ENCODE measurements around the gene RICTOR. TPM values are rescaled to one million over a fixed set of nuclear protein-coding genes. Genes with fewer than 3 reads are reported as not detected.

The RICTOR gene
- total RNA-seq, 1 experiment from 2014 or later: 28.1 TPM

DNA sequence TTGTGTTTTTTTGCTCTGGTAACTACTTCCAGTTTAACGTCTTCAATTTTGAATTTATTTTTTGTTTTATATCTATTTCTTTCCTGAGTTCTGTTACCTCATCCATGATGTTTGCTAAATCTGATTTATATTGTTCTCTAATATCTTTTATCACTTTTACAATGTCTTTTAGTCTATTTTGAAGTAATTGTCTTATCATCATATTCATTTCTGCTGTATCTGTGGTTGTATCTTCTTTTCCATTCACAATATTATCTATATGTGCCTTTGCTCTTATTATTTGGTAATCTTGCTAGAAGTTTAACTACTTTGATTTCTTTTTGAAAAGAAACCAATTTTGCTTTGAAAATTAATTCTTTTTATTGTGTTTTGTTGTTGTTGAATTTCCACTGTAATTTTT lies 184.8 kb downstream of the RICTOR start:
- ChIA-PET CTCF (no interaction called here), POLR2A (ENCODE audit: unreplicated experiment) (no interaction called here)
- Histone ChIP-seq H3K9ac (ENCODE audit: low read length) (no peak overlapping the region), H2AFZ (ENCODE audit: low read length) (no peak overlapping the region), H3K4me2 (ENCODE audit: low read length) (no peak overlapping the region), H3K9me3 (ENCODE audit: low read length) (no peaks in the 10 kb centered on the region), H4K20me1 (ENCODE audit: low read length) (no peaks in the 10 kb centered on the region), H3K4me3 (ENCODE audit: low read length) (no peak overlapping the region), H3K27ac (ENCODE audit: low read length) (no peak overlapping the region), H3K27me3 (ENCODE audit: low read length) (no peaks in the 10 kb centered on the region), H3K9me2 (replicated peaks; ENCODE audit: low read length) (no peaks in the 10 kb centered on the region), H3K36me3 (ENCODE audit: low read depth, low read length) (peaks cover 21% of the 10 kb centered on the region; the same call in 1 of the 2 replicates), H3K4me1 (ENCODE audit: insufficient read depth, low read length) (no peaks in the 10 kb centered on the region), H3F3A (ENCODE audit: low read length, unreplicated experiment) (no peaks in the 10 kb centered on the region), H3K79me2 (ENCODE audit: low read length) (no peaks in the 10 kb centered on the region)
- intact Hi-C loops (cut with micrococcal nuclease): no loop called here
- TF ChIP-seq EZH2 (IDR thresholded peaks at IDR 0.05; ENCODE audit: low read length, unreplicated experiment) (no peak), EZH2phosphoT487 (IDR thresholded peaks at IDR 0.05; ENCODE audit: borderline replicate concordance, low read length) (no peak)
- TF ChIP-seq, protein P1, sequence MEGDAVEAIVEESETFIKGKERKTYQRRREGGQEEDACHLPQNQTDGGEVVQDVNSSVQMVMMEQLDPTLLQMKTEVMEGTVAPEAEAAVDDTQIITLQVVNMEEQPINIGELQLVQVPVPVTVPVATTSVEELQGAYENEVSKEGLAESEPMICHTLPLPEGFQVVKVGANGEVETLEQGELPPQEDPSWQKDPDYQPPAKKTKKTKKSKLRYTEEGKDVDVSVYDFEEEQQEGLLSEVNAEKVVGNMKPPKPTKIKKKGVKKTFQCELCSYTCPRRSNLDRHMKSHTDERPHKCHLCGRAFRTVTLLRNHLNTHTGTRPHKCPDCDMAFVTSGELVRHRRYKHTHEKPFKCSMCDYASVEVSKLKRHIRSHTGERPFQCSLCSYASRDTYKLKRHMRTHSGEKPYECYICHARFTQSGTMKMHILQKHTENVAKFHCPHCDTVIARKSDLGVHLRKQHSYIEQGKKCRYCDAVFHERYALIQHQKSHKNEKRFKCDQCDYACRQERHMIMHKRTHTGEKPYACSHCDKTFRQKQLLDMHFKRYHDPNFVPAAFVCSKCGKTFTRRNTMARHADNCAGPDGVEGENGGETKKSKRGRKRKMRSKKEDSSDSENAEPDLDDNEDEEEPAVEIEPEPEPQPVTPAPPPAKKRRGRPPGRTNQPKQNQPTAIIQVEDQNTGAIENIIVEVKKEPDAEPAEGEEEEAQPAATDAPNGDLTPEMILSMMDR (conservative IDR thresholded peaks at IDR 0.05; ENCODE audit: low read depth, low read length): no peak
- DNase-seq (no peak), ATAC-seq (no peak)
- no TSS peak for BruUV-seq (replicated peaks)

DNA sequence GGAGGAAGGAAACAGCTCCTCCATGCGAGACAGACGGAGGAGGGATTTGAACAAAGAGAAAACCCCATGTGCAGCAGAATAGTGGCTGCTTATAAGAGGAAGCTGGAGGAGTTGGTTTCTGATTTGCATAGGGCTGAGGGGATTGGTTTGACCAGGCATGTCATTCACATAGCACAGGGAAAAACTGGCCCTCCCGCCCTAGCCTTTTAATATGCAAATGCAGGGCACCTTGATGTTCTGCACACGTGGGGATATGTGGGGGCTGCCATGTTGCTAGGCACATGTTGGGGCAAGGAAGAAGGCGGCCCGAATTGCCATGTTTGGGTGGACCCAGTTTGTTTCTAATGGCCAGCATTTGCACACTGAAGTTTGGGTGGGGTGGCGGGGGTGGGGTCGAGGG lies 186.2 kb downstream of the RICTOR start:
- ChIA-PET CTCF (no interaction called here), POLR2A (ENCODE audit: unreplicated experiment) (no interaction called here)
- Histone ChIP-seq H3K27me3 (ENCODE audit: low read length) (no peaks in the 10 kb centered on the region), H4K20me1 (ENCODE audit: low read length) (no peaks in the 10 kb centered on the region), H3K4me2 (ENCODE audit: low read length) (no peak overlapping the region), H3K4me1 (ENCODE audit: insufficient read depth, low read length) (no peaks in the 10 kb centered on the region), H3K4me3 (ENCODE audit: low read length) (no peak overlapping the region), H3K9me2 (replicated peaks; ENCODE audit: low read length) (no peaks in the 10 kb centered on the region), H3K27ac (ENCODE audit: low read length) (no peak overlapping the region), H3K36me3 (ENCODE audit: low read depth, low read length) (peaks cover 30% of the 10 kb centered on the region; the same call in 1 of the 2 replicates), H3F3A (ENCODE audit: low read length, unreplicated experiment) (no peaks in the 10 kb centered on the region), H3K9me3 (ENCODE audit: low read length) (no peaks in the 10 kb centered on the region), H2AFZ (ENCODE audit: low read length) (no peak overlapping the region), H3K79me2 (ENCODE audit: low read length) (no peaks in the 10 kb centered on the region), H3K9ac (ENCODE audit: low read length) (no peak overlapping the region)
- ATAC-seq: no peak
- no peak for DNase-seq
- BruUV-seq (replicated peaks): no TSS peak
- TF ChIP-seq EZH2 (IDR thresholded peaks at IDR 0.05; ENCODE audit: low read length, unreplicated experiment) (no peak), EZH2phosphoT487 (IDR thresholded peaks at IDR 0.05; ENCODE audit: borderline replicate concordance, low read length) (no peak)
- TF ChIP-seq, protein P1 (conservative IDR thresholded peaks at IDR 0.05; ENCODE audit: low read depth, low read length): no peak
- intact Hi-C loops (cut with micrococcal nuclease): no loop called here

Other genes starting within 250 kb of the RICTOR start
- gene OSMR, start 228.4 kb downstream of the RICTOR start, total RNA-seq (2014; rRNA removed): 13.7 and 20.3 TPM in 2 replicates
- gene FYB1, start 145.2 kb upstream of the RICTOR start, total RNA-seq (2014; rRNA removed): 0.81 and 1.1 TPM in 2 replicates

Measured in PC-3 (cell line).